Heart right ventricle (tissue), 16 donors: ENCODE data around the gene PHF12. TPM values are rescaled to one million over a fixed set of nuclear protein-coding genes. Genes with fewer than 3 reads are reported as not detected.

Experiments
- ATAC-seq, 8 donors: fragments of 200-7000 bp; cut with Tn5 transposase; one replicate each; pipeline ENCODE4 v1.9.1; 2020; ENCODE audit warnings: mild to moderate bottlenecking in 8 of 8, moderate library complexity in 8 of 8, moderate number of reproducible peaks in 1 of 8
- DNase-seq, 2 donors: peaks; one replicate each; pipeline ENCODE4 v3.0.0-alpha.2; 2020
- H3K27ac ChIP-seq, 10 donors: fragments of 200-600 bp; sonication (generic) in 2 of 10; one replicate each; pipeline versions ENCODE4 v1.5.0 to v1.8.0; 2020 to 2022; ENCODE audit warnings: mild to moderate bottlenecking in 3 of 10
- H3K27me3 ChIP-seq, 7 donors: fragments of 200-600 bp; one replicate each; pipeline ENCODE4 v1.8.0; 2021 to 2022; ENCODE audit warnings: mild to moderate bottlenecking in 2 of 7
- H3K36me3 ChIP-seq, 9 donors: fragments of 200-600 bp; sonication (generic) in 1 of 9; one replicate each; pipeline versions ENCODE4 v1.5.0 to v1.8.0; 2020 to 2022; ENCODE audit warnings: mild to moderate bottlenecking in 2 of 9
- H3K4me1 ChIP-seq, 9 donors: fragments of 200-600 bp; sonication (generic) in 1 of 9; one replicate each; pipeline versions ENCODE4 v1.5.0 to v1.8.0; 2020 to 2022; ENCODE audit warnings: mild to moderate bottlenecking in 4 of 9
- H3K4me3 ChIP-seq, 10 donors: fragments of 200-600 bp; sonication (generic) in 2 of 10; one replicate each; pipeline versions ENCODE4 v1.5.0 to v1.8.0; 2020 to 2022; ENCODE audit warnings: mild to moderate bottlenecking in 7 of 10, moderate library complexity in 2 of 10
- H3K9me3 ChIP-seq, 11 donors: fragments of 200-600 bp in 10 of 11; sonication (generic) in 2 of 11; one replicate each; pipeline versions ENCODE4 v1.5.0 to v1.8.0; 2013 to 2022; ENCODE audit warnings: mild to moderate bottlenecking in 2 of 11, control low read depth in 1 of 11, moderate library complexity in 1 of 11
- CTCF ChIP-seq, 9 donors: fragments of 200-600 bp; sonication (generic) in 2 of 9; IDR thresholded peaks; one replicate each; pipeline versions ENCODE4 v1.5.0 to v1.8.0; 2021 to 2022; ENCODE audit warnings: antibody characterized with exemption in 9 of 9, mild to moderate bottlenecking in 5 of 9, moderate library complexity in 1 of 9
- WGBS, 2 donors: extraction: QIAGEN DNeasy Blood & Tissue Kit; methylation state at CpG; one replicate each; pipeline ENCODE4 v1.1.7; 2013; ENCODE audit warnings: inconsistent platforms in 1 of 2; 5-methylcytosine and 5-hydroxymethylcytosine counted together
- intact Hi-C, 10 donors: fragments of 100-400 bp; cut with DNase I; formaldehyde crosslinking; loops; one replicate each; pipeline versions ENCODE4 v1.11.1 to v1.14.2; 2022
- polyA plus RNA-seq, 2 donors: library from polyadenylated mRNA; stranded (reverse); fragments of 200-250 nt; gene quantifications; one replicate each; pipeline ENCODE4 v1.2.3, GENCODE V29; 2013
- total RNA-seq, 10 donors: library from RNA; stranded (reverse); fragmentation: NEBNext Ultra II Directional in 3 of 10; extraction: Animal tissue kit (Norgen Biotek cat#: 25700) in 3 of 10; gene quantifications; one replicate each; pipeline versions ENCODE4 v1.2.1 to v1.2.4, GENCODE V29; 2021 to 2023
- donor health status: Arrhythmogenic right ventricular cardiomyopathy.
- donor health status: ischemic (EF 13 %, LVEDD 7.1; RV severe dilation, severe dysfunction).
- donor health status: healthy with polysubstance abuse.
- donor health status: DM: no; HTN: yes; CAD: no.
- donor health status: DM: no; HTN: no; CAD: no.
- donor health status: ischemic (EF 25% LVEDD 6.9; RV normal size, moderate dysfunction).
- donor health status: ischemic (EF 25% LVEDD 5.7; RV mildly dilated, moderate dysfunction).
- donor health status: healthy.
- donor health status: DM: yes; HTN: yes; CAD: no.
- donor health status: Ischemic cardiomyopathy.
- donor health status: ischemic (EF 35%, LVEDD 5.7; RV mildly dilated, moderate dysfunction).
- donor health status: nonischemic (EF 11% LVEDD 7.7; RV severe dilation, severe dysfunction).
- donor health status: DM: yes; HTN: yes; CAD: no.
- donor health status: PGD.
- donor health status: ischemic (EF 29% LVEDD 5.4; RV normal size, mild dysfunction).
- donor health status: nonischemic (EF 23%, LVEDD 6.1; RV moderate dilation, normal function).

Gene PHF12
- total and polyA plus RNA-seq, 12 donors: 7.3 to 28.0 (median 20.9) TPM

GRCh38 chr17:28957992-28958355, 6.7 kb upstream of the PHF12 start:
- intact Hi-C loops: loop anchor here in 1 of 10 donors (10.0 kb wide), 2 partner anchors 257 to 623 kb away; partner anchors contain the start of genes IFT20 and TNFAIP1
- Histone ChIP-seq H3K4me3 (no peak overlapping the region), H3K4me1 (peaks cover 0 to 8% (median 4%) of the 10 kb centered on the region in 9 donors), H3K27ac (no peak overlapping the region), H3K36me3 (no peaks in the 10 kb centered on the region), H3K9me3 (no peaks in the 10 kb centered on the region), H3K27me3 (peaks cover 0 to 4% (median 0%) of the 10 kb centered on the region in 7 donors)
- no peak for DNase-seq
- TF ChIP-seq CTCF (IDR thresholded peaks at IDR 0.05): no peak
- ATAC-seq: no peak
- WGBS, 2 donors: 94% methylated on average over 7 of the region's 7 CpGs

- WGBS, 2 donors: 90 to 92% methylated on average over 13 of the region's 13 CpGs
- H3K9me3 ChIP-seq: no peaks in the 10 kb centered on the region
Observed at GRCh38 chr17:28957277-28957991, 6.1 kb upstream of the PHF12 start.

GRCh38 chr17:28956861-28957260, 5.5 kb upstream of the PHF12 start:
- Histone ChIP-seq H3K36me3 (no peaks in the 10 kb centered on the region), H3K4me1 (peaks cover 0 to 14% (median 9%) of the 10 kb centered on the region in 9 donors), H3K27ac (no peak overlapping the region), H3K9me3 (no peaks in the 10 kb centered on the region), H3K4me3 (no peak overlapping the region), H3K27me3 (peaks cover 0 to 2% (median 0%) of the 10 kb centered on the region in 7 donors)
- intact Hi-C loops: loop anchor here in 1 of 10 donors (10.0 kb wide), 2 partner anchors 258 to 622 kb away; partner anchors contain the start of genes IFT20 and TNFAIP1
- DNase-seq (no peak), ATAC-seq (no peak)
- 93% methylated on average over 3 of the region's 3 CpGs for WGBS, 2 donors
- no peak for TF ChIP-seq CTCF (IDR thresholded peaks at IDR 0.05)

More at GRCh38 chr17:28957277-28957991, 6.1 kb upstream of the PHF12 start:
- ATAC-seq (no peak), DNase-seq (no peak)
- Histone ChIP-seq H3K27ac (no peak overlapping the region), H3K4me1 (peaks cover 0 to 13% (median 9%) of the 10 kb centered on the region in 9 donors), H3K36me3 (no peaks in the 10 kb centered on the region), H3K27me3 (peaks cover 0 to 3% (median 0%) of the 10 kb centered on the region in 7 donors), H3K4me3 (no peak overlapping the region)
- TF ChIP-seq CTCF (IDR thresholded peaks at IDR 0.05): no peak
- intact Hi-C loops: loop anchor here in 1 of 10 donors (10.0 kb wide), 2 partner anchors 257 to 623 kb away; partner anchors contain the start of genes IFT20 and TNFAIP1

GRCh38 chr17:28956112-28956511, 4.8 kb upstream of the PHF12 start:
- Histone ChIP-seq H3K4me1 (peaks cover 0 to 14% (median 9%) of the 10 kb centered on the region in 9 donors), H3K36me3 (no peaks in the 10 kb centered on the region), H3K27me3 (no peaks in the 10 kb centered on the region), H3K9me3 (no peaks in the 10 kb centered on the region), H3K4me3 (no peak overlapping the region), H3K27ac (no peak overlapping the region)
- DNase-seq: no peak
- WGBS, 2 donors: 78 to 81% methylated on average over 7 of the region's 7 CpGs
- no peak for TF ChIP-seq CTCF (IDR thresholded peaks at IDR 0.05)
- intact Hi-C loops: loop anchor here in 1 of 10 donors (10.0 kb wide), 2 partner anchors 259 to 621 kb away; partner anchors contain the start of genes IFT20 and TNFAIP1
- no peak for ATAC-seq
